NOMO-1 treated with DMSO at 0.1 percent for 48 hours (cell line): ENCODE data around the gene C3AR1.
"Not testable (repeated sequence)": the region's sequence is repeated elsewhere in the genome, so short reads cannot be mapped to it uniquely, and the experiment has no call there.

Experiments used
- DNase-seq: peaks from one replicate; lab custom pipeline; 2025; ENCODE audit not compliant: unreplicated experiment; lab: John Stamatoyannopoulos, UW

The C3AR1 gene

DNA sequence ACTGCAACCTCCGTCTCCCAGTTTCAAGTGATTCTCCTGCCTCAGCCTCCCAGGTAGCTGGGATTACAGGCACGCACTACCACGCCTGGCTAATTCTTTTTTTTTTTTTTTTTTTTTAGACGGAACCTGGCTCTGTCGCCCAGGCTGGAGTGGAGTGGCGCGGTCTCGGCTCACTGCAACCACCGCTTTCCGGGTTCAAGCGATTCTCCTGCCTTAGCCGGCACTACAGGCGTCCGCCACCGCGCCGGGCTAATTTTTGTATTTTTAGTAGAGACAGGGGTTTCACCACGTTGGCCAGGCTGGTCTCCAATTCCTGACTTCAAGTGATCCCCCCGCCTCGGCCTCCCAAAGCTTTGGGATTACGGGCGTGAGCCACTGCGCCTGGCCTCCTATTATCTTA is 35.1 kb downstream of the C3AR1 start:
- DNase-seq: not testable (repeated sequence)

DNA sequence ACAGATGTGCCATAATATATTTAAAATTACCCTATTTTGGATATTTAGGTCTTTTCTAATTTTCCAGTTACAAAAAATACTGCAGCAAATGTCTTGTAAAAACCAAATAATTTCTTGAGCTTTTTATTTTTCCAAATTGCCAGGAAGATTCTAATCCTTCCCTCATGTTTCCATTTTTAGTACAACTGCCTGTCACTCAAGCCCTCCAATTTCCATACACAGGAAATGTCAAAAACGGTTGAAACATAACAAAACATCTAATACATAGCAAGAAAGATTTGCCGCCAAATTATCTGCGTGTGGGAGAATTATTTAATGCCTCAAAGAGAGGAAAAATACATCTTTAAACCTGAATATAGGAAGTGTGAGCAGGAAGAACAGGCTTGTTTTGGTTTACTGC is 36.0 kb downstream of the C3AR1 start:
- no peak for DNase-seq

DNA sequence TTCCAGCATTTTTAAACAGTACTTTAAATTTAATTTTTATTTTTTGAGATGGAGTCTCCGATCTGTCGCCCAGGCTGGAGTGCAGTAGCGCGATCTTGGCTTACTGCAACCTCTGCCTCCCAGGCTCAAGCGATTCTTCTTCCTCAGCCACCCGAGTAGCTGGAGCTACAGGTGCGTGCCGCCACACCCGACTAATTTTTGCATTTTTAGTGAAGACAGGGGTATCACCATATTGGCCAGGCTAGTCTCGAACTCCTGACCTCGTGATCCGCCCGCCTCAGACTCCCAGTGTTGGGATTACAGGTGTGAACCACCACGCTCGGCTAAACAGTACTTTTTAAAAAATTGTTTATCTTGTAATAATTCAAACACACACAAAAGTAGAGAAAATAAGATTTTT is 37.9 kb downstream of the C3AR1 start:
- no peak for DNase-seq

DNA sequence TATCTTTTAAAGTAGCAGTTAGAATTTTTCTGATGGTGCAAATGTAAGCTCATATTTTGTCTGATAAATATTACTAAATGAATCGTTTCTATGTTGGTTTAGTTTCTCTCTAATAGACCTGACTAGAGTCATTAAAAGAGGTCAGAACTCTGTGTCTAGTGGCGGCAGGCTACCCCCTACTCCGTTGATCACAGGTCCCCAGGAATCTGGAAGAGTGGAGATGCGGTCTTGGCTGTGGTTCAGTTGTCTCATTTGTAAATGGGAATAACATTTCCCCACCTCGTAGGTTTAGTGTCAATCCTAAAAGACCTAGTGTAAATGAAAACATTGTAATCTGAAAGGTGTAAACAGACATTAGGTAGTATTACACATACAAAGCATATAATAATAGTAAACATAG is 38.3 kb downstream of the C3AR1 start:
- DNase-seq: no peak

DNA sequence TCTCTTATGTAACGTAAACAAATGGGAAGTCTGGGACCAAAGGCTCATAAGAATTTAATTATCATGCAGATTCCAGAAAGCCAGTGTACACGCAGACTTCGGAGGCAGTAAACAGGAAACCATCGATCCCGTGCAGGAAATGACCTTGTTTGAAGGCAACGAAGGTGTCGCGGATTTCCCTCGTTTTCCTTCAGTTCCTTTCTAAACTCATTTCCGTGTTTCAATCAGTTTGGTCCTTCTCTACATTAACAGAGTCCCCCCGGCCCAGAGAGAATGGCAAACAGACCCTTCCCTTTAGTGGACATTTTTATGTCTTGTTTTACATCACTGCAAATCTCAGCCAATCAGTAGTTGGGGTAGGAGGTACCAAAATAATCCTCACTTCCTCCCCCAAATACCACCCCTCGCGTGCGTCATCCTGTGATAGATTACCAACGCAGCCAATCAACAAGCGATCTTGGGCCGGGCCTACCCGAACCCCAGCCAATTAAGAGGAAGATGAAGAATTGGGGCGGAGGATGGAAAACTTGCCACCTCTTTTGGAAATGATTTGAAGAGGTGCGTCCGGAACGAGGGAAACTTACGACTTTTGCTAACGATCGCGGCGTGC is 39.8 kb downstream of the C3AR1 start:
- DNase-seq: peak; percentile 97

DNA sequence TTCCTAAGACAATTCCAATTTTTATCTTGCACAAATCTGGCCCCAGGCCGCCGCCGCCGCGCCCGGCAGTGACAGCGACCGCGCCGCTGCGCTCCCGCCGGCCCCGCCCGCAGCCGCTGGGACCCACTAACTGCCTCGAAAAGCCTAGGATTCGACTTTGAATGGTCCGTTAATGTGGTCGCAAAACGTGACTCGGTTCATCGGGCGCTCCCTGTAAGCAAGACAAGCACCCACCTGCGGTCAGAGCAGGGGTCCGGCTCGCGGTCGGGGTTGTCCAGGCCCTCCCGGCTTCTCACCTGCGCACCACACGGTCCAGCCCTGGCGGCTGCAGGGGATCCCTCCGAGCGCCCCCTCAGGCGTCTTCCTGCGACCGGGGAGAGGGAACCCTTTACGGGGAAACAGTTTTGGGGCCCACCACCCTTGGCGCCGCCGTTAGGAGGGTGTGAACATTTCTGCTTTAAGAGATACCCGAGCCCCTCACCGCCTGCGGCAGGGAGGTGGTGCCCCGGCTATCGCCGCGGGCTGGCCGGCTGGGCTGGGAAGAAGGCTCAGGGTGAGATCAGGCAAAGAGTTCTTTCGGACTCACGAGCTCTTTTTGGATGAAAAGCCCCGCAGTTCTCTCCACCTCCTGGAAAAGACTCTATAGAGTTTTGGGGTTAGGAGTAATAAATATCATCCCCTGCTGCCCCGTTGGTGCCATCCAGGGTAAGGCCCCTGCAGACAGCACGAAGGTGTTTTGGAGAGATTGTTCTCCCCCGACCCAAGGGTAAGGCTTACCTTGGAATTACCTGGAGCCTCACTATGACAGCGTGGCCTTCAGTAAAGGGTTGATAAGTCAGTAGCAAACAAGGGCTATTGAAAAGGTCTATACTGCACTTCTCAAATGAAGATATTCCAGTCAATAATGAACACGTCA is 47.2 kb downstream of the C3AR1 start:
- DNase-seq: peak; percentile 55

DNA sequence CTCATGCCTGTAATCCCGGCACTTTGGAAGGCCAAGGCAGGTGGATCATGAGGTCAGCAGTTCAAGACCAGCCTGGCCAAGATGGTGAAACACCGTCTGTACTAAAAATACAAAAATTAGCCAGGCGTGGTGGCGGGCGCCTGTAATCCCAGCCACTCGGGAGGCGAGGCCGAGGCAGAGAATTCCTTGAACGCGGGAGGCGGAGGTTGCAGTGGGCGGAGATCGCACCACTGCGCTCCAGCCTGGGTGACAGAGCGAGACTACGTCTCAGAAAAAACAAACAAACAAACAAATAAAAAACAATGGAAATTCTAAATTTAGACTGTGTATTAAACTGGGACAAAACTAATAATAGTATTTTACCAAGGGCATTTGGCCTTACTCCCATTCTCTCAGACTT is 47.9 kb downstream of the C3AR1 start:
- DNase-seq: not testable (repeated sequence)

DNA sequence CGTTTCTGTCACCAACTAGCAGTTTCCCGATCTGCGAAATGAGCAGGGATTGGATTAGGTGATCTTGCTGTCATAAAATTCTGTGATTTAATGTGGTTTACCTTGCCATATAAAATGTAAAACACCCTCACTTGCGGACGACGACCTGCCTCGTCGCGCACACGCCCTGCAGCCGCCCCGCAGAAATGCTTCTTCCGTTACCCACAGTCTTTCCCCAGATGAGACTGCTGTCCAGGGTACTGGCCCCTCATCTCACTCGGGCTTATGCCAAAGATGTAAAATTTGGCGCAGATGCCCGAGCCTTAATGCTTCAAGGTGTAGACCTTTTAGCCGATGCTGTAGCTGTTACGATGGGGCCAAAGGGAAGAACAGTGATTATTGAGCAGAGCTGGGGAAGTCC is 51.3 kb downstream of the C3AR1 start:
- no peak for DNase-seq

DNA sequence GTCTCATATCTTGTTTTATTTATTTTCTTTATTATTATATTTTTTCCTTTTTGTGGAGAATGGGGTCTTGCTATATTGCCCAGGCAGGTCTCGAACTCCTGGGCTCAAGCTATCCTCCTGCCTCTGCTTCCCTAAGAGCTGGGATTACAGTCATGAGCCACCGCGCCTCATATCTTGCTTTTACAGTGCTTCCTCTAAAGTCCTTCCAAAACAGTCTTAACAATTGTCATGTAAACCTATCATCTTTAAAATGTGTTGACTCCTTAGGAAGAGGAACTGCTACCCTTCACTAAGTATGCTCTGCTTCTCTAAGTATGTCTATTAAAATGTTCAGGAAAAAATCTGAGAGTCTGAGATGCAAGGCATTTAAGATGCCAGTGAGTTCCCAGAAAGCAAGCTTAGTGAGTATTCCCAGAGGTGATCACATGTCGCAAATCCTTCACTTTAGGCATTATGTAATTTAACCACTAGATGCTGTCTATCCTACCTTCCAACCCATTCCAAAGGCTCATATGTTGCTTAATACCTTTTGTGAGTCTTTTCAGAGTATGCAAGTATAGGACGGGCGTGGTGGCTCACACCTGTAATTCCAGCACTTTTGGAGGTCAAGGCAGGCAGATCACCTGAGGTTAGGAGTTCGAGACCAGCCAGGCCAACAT is 53.4 kb downstream of the C3AR1 start:
- no peak for DNase-seq

DNA sequence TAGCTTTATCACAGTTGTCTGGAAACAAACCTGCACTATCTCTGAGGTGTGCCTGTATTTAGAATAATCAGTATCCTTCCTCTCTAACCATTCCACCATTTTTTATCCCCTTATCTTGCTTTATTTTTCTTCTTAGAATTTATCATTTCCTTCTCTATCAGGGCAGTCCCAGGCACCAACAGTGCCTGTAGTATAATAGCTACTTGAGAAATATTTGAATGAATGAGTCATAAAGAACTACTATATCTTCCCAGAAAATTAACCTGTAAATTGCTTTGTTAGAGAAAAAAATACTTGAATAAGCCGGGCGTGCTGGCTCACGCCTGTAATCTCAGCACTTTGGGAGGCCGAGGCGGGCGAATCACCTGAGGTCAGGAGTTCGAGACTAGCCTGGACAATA is 54.8 kb downstream of the C3AR1 start:
- no peak for DNase-seq
